Right lung (tissue), 5 donors: ENCODE results near the gene WWOX. TPM values are rescaled to one million over a fixed set of nuclear protein-coding genes. Genes with fewer than 3 reads are reported as not detected.

ENCODE experiments used
- DNase-seq, 2 donors: peaks; one replicate each; pipeline ENCODE4 v3.0.0-alpha.2; 2013
- polyA plus RNA-seq, 5 donors: library from polyadenylated mRNA; unstranded; fragments of 120-200 nt; gene quantifications; one replicate each; pipeline versions ENCODE4 v1.2.1 to v1.2.3, GENCODE V29; 2013; ENCODE audit warnings: inconsistent platforms in 1 of 5, low replicate concordance in 1 of 5; ENCODE audit not compliant: insufficient read length in 5 of 5, insufficient read depth in 1 of 5

The WWOX gene
- polyA plus RNA-seq, 5 donors = 29.3 to 41.5 (median 32.3) TPM

DNA sequence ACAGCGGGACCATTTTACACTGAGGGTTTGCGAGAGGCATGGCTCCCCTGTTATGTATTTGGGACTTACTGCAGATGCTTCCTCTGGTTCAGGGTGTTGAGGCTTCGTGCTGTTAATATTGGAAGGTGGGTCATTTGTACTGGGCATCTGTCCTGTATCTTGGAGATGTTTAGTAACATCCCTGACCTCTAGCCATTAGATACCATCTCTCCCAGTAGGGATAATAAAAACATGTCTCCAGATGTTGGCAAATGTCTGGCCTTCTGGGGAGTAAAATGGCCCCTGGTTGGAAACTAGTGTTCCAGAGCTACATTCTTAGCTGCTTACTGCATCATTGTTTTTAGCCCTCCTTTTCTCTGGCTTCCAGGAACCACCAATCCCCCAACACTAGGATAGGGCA lies 388.0 kb downstream of the WWOX start:
- DNase-seq = no peak

GRCh38 chr16:78489072-78489471 lies 389.6 kb downstream of the WWOX start:
- no peak for DNase-seq

DNA sequence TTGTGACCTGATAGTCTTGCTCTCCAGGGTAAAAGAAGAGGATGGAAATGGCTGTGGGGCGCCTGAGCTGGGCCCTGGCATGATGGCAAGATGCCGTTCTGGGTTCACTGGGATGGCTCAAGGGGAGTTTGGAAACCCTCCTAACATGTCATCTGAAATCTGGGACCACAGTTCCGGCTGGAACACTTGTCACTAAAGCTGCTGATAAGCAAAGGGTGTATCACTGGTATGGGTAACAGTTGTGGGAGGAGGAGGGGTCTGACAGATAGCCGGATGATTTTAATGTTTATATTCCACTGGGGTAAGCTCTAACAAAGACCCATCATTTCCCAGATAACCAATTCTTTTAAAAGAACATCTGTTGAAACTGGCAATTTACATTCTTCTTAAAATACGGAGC lies 390.2 kb downstream of the WWOX start:
- DNase-seq = no peak

DNA sequence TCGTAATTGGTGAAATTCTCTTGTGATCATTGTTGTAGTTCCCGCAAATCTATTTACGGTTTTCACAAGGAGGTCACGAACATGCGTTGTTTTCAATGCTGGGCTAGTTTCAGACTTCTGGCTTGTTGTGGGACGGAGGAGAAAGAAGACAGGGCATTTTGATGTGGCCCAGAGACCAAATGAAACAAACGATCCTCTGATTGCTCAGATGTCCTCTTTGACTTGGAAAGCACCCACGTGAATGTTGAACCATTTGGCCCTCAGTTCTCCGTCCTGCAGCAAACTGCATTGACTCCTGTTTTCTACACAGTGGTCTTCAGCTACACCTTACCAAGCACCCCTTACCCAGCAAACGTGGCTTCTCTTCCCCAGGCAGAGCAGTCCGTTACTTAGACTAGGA lies 391.0 kb downstream of the WWOX start:
- no peak for DNase-seq

DNA sequence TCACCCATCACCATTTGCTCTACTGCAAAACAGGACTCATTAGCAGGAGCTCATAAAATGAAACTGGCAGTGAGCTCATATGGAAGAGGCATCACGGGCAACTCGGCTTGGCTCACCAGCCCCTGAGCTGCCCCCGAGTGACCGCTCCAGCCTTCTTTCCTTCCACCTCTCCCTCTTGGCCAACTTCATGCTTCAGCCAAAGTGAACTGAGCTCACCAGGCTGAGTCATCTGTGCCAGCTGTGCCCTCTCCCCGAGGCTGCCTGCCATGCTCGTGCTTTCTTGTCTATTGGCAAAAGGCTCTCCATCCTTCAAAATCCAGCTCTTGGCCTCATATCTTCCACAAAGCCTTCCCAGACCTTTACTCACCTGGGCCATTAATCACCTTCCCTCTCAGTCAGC lies 391.4 kb downstream of the WWOX start:
- DNase-seq = no peak

GRCh38 chr16:78493573-78493972 lies 394.1 kb downstream of the WWOX start:
- DNase-seq = no peak

- DNase-seq = no peak
Observed at GRCh38 chr16:78494105-78494504, 394.7 kb downstream of the WWOX start.

DNA sequence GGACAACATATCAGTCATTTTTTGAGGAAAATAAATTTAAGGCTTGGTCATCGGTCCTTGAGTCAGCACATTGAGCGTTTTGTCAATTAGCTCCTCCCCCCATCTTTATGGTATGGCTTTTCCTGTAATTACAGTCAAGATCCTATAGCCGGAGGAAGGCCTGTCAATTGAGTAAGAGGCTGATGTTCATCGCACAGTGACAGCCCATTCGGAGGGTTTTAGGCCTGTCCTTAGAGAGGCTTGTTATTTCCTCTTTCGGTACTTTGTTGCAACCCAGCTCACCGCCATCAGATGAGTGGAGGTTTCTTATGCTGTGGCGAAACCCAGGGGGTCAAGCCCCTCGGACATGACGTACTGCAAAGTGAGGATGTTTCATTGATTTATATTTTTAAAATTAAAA lies 395.2 kb downstream of the WWOX start:
- DNase-seq = no peak

DNA sequence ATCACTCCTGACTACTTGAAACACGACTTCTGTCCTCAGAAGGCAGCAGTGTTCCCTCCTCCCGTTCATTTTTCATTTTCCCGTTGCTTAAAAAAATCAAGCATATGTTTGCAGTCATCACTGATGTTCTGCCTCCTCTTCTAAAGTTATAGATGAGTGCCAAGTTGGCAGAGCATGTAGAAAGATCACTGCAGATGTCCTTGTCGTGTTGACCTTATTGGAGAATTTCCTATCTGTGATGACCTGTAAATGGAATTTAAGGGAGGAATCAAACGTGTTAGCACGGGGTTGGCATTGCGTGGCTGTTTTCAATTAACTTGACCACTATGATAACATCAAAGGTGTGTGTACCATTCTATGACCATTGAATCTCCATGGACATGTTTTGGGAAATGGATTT lies 396.7 kb downstream of the WWOX start:
- DNase-seq = no peak

- DNase-seq = no peak
Observed at GRCh38 chr16:78499399-78499798, 399.9 kb downstream of the WWOX start.

GRCh38 chr16:78500659-78501270 lies 401.3 kb downstream of the WWOX start:
- no peak for DNase-seq

DNA sequence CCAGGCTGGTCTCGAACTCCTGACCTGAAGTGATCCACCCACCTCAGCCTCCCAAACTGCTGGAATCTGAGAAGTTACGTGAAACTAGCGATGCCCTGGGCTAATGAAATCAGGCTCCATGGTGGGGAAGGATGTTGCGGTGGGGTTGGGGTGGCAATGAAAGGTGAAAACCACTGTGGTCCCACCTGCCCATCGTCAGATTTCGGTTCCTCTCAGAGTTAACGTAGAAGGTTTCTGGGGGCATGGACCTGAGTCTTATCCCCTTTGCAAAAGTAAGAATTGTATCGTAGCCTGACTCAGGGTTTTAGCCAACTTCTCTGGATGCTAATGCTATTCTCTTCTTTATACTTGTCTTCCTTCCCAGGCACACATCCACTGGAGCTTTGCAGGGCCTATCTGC lies 402.3 kb downstream of the WWOX start:
- no peak for DNase-seq

GRCh38 chr16:78502812-78503350 lies 403.4 kb downstream of the WWOX start:
- no peak for DNase-seq

DNA sequence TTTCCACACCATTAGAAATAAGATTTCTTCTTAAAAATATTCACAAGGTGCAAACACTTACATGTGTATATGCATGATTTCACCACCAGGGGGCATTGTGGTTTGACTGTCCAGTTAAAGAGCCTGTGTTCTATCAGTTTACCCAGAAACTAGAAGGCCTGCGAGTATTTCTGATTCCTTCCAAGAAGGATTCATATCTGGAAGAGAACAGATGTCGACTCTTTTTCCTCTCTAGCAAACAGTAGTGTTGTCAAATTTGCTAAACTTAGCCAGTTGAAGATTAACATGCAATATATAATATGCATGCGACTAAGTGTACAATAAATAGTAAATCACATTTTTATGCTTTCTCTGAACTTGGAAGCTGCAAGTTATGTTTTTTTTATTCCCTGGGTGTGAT lies 404.1 kb downstream of the WWOX start:
- DNase-seq = peak; percentile 70 to 81

DNA sequence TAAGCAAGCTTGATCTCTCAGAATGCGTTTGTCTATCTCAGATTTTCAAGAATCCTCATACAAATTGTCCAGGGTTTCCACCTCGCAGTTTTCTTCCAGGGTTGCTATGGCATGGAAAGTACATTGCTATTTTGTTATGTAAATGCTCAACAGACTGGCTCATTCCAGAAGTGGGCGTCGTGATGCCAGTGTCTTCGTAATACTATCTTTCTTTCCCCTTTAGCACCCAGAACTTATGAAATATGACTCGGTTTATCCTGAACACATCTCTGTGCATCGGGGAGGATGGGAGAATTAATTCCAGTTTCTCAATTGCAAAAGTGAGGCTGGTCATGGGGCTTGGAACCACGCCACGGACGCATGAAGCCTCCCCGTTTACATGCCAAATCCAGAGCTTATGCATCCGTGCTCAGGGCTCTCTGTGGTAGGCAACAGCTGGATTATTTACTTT lies 405.0 kb downstream of the WWOX start:
- peak; percentile 79 to 83 for DNase-seq

- no peak for DNase-seq
Observed at GRCh38 chr16:78505036-78505435, 405.6 kb downstream of the WWOX start.

DNA sequence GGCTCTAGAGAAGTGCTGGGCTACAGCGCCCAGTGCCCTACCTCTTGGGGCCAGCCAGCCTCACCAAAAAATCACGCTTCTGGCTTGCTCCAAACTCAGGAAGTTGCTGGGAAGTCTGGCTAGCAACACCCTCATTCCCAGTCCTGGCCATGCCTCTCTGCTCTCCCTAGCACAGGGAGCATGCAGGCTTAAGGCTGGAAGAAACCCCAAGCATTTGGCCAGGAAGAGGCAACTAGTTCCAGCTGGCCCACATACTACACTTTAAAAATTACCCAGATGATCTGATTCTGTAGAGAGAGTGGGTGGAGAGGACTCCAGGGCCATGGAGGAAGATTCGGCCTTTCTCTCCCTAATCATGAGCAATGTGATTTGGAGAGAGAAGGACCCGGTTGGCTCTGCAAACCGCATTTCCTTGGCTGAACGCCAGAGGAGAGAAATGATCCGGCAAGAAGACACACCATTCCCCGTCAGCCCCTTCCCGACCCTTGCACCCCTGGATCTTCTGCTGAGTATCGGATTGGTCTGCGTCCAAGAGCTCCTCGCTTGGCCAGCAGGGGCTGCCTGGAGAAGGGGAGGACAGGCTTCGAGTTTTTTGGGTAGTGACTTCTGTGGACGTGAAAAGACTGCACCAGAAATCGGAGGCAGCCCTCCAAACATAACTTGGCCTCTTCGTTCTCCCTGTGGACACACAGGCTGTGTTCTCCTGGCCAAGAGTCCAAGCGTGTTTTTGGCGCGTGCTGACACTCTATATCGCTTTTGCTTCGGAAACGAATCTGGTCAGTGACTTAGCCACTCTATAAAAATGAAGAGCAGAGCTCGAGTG lies 406.3 kb downstream of the WWOX start:
- peak; percentile 96 for DNase-seq

GRCh38 chr16:78506367-78507193 lies 407.1 kb downstream of the WWOX start:
- DNase-seq = no peak

GRCh38 chr16:78507576-78507975 lies 408.1 kb downstream of the WWOX start:
- DNase-seq = no peak

- DNase-seq = no peak
Observed at GRCh38 chr16:78509965-78510364, 410.5 kb downstream of the WWOX start.

DNA sequence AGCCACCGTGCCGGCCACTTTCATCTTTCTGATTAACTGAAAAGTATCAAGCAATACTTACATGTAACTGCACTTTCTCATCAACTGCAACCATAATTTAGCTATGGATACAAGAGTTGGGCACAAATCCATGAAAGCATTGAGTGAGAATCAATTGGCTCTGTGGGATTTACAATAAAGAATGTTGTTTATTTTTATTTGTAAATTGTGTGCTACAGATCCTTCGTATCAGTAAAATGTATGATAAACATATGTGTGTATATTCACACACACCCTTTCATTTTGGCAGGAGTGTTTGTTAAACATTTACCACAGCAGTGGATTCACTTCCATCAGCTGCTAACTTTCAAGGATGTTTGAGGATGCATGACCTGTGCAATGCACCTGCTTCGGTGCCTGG lies 411.0 kb downstream of the WWOX start:
- DNase-seq = peak in 1 of 2 donors; percentile 12

GRCh38 chr16:78513838-78514237 lies 414.4 kb downstream of the WWOX start:
- no peak for DNase-seq
